ENCODE data around the gene CHRNB2.
"Not testable (repeated sequence)": the region's sequence is repeated elsewhere in the genome, so short reads cannot be mapped to it uniquely, and the experiment has no call there.

Gene CHRNB2, protein sequence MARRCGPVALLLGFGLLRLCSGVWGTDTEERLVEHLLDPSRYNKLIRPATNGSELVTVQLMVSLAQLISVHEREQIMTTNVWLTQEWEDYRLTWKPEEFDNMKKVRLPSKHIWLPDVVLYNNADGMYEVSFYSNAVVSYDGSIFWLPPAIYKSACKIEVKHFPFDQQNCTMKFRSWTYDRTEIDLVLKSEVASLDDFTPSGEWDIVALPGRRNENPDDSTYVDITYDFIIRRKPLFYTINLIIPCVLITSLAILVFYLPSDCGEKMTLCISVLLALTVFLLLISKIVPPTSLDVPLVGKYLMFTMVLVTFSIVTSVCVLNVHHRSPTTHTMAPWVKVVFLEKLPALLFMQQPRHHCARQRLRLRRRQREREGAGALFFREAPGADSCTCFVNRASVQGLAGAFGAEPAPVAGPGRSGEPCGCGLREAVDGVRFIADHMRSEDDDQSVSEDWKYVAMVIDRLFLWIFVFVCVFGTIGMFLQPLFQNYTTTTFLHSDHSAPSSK

DNA sequence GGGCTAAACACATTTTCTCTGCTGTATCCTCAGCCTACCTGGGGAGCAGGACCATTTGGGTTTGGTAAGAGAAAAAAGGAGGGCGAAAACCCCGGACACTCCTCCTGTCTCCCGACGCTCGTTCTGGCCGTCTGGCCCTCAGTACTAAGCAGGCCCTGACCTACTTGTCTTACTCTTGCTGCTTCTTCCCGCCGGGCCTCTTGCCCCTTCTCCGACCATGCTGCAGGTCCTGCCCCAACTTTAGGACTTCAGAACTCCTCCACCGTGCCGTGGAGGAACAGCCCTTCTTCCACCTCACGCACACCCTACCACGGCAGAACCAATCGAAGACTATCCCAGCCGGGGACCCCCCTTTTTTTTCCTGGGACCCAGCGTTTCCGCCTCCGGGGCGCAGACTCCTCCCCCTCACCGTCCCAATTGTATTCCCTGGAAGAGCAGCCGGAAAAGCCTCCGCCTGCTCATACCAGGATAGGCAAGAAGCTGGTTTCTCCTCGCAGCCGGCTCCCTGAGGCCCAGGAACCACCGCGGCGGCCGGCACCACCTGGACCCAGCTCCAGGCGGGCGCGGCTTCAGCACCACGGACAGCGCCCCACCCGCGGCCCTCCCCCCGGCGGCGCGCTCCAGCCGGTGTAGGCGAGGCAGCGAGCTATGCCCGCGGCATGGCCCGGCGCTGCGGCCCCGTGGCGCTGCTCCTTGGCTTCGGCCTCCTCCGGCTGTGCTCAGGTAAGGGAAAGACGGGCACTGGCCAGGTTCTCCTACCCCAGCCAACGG, at the start of gene CHRNB2:
TSS of gene CHRNB2 (plus strand) at position 393 of the 771 bp plus-strand sequence. CDS start at position 660, 267 bp downstream.
- DNase-seq = peak in 1 of 2 experiments; percentile 43

DNA sequence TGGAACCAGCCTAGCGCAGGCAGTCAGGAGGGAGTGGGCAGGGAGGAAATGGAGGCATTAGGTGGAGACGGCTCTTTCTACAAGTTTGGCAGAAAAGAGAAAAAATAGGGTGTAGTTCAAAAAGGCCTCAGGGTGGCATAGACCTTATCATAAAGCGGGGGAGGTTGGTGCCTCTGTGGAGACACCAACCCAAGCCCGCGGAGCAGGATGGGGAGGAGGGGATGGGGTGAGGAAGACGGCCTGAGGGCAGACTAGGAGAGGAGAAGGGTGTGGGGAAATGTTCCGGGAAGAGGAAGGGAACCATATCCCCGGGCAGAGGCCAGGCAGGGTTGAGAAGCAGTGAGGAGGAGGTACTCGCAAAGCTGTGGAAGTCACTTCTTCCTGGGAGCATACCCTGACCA, 48.0 kb upstream of the CHRNB2 start:
- DNase-seq = no peak

DNA sequence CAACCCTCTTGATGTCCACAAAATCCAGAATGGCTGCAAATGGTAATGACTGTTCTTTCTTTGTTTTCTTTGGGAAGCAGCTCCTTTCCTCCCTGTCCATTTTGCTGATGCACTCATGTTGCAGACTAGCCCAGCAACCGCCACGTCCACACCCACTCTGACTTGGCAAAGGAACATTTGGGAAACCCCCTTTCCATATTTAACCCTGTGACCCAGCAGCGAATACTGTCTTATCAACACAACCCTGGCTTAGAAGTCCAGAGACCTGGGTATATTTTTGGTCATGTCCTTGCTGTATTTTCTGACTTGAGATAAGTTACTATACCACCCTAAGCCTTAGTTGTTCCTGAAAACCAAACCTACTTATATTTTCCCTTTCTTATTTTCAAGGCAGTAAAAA, 47.2 kb upstream of the CHRNB2 start:
- no peak for DNase-seq

DNA sequence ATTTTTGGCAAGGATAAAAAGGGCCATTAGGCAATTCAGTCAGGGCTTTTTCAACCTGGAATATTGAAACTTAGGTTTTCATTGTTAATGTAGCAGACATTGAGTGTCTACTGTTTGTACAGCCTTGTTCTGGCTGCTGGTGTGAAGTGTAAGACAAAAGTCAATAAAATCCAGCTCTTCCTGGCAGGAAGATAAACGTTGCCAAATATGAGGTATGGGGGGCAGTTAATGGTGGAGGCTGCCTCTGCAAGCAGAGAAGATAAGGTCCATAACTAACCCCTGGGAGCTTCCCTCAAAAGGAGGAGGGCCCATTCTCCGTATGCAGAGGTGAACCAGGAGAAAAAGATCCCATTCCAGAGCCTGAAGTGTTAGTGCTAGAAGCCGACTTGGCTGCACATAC, 45.9 kb upstream of the CHRNB2 start:
- DNase-seq = no peak

DNA sequence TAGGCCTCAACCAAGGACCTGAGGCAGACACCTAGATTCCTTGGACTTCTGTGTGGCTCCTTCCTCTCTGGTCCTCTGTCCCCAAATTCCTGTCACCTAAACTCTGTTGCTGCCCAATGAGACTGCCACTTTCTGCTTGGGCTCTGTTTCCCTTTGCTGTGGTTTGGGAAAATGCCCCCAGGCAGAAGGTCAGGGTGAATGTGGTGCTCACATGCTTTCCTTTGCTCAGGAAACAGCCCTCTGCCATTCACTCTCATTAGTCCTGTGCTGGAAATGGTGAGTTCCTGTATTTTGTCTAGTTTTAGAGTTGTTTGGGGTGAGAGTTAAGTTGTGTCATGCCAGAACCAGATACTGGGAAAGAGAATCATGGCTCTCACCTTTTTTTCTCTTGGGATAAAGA, 42.7 kb upstream of the CHRNB2 start:
- no peak for DNase-seq

DNA sequence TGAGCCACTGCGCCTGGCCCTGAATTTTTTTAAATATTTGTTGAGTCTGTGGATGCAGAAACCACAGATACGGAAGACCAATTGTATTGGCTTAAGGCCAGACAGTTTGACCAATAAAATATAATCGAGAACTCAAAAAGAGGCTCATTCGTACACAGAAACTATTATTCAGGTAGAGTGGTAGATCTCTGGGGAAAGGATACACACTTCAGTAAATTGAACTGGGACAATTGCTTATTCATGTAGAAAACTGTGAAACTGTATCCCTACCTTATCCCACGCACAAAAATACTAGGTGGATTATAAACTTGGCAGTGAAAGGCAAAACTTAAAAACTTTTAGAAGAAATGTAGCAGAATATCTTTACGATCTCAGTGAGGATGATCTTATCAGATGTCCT, 40.4 kb upstream of the CHRNB2 start:
- no peak for DNase-seq

DNA sequence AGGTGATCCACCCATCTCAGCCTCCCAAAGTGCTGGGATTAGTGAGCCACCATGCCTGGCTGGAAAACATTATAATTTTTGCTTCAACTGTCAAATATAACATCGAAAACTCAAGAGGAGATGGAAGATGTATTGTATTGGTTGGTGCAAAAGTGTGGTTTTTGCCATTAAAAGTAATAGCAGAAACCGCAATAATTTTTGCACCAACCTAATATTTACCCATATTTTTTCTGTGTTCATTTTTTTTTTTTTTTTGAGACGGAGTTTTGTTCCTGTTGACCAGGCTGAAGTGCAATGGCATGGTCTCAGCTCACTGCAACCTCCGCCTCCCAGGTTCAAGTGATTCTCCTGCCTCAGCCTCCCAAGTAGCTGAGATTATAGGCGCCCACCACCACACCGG, 38.3 kb upstream of the CHRNB2 start:
- DNase-seq = no peak

DNA sequence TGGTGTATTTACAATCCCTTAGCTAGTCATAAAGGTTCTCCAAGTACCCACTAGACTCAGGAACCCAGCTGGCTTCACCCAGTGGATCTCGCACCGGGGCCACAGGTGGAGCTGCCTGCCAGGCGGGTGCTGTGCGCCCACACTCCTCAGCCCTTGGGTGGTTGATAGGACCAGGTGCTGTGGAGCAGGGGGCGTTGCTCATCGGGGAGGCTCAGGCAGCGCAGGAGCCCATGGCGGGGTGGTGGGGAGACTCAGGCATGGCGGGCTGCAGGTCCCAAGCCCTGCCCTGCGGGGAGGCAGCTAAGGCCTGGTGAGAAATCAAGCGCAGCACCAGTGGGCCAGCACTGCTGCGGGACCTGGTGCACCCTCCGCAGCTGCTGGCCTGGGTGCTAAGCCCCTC, 35.6 kb upstream of the CHRNB2 start:
- not testable (repeated sequence) for DNase-seq

DNA sequence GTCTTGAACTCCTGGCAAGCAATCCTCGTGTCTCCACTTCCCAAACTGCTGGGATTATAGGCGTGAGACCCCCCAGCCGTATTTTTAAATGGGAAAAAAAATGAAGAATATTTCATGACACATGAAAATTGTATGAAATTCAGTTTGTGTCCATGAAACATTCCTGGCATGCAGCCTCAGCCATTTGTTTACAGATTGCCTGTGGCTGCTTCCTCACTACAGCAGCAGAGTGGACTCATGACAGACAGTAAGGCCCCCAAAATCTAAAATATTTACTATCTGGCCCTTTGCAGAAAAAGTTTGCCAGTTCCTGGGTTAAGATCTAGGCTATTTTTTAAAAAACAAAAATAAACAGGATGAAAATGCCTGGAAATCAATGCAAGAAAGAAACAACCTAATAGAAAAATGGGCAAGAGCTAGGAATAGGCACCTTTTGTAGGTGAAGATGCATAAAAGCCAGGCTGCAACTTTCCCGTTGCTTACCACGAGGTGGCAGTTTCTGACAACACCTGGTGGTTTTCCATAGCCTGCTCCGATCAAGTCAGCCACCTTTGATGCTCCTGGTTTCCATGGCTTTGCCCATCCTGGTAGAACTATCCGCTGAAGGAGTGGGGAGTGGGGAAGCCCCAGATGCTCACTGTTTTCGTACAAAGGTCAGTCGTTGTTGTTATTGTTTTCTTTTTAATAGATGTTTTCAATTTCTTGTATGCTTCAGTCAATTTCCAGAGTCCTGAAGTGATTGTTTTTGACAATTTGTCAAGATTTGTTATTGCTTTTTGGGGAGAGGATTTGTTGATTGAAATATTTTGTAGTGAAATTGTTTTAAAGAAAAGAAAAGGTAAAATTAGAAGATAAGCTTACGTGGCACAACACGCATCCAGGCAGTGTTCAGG, 33.4 kb upstream of the CHRNB2 start:
- no peak for DNase-seq

DNA sequence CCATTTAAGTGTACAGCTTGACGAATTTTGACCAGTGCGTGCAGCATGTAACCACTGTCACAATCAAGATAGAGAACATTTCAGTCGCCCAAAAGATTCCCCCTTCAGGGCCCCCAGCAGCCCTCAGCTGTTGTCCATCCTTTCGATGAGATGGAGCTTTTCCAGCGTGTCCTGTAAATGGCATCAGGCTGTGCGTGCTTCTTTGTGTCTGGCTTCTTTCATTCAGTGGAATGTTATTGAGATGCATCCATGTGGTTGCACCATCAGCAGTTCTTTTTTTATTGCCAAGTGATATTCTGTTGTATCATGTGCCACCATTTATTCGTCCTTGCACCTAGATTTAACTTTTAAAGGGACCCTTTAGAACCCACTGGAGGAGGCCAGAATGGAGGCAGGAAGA, 31.0 kb upstream of the CHRNB2 start:
- no peak for DNase-seq

DNA sequence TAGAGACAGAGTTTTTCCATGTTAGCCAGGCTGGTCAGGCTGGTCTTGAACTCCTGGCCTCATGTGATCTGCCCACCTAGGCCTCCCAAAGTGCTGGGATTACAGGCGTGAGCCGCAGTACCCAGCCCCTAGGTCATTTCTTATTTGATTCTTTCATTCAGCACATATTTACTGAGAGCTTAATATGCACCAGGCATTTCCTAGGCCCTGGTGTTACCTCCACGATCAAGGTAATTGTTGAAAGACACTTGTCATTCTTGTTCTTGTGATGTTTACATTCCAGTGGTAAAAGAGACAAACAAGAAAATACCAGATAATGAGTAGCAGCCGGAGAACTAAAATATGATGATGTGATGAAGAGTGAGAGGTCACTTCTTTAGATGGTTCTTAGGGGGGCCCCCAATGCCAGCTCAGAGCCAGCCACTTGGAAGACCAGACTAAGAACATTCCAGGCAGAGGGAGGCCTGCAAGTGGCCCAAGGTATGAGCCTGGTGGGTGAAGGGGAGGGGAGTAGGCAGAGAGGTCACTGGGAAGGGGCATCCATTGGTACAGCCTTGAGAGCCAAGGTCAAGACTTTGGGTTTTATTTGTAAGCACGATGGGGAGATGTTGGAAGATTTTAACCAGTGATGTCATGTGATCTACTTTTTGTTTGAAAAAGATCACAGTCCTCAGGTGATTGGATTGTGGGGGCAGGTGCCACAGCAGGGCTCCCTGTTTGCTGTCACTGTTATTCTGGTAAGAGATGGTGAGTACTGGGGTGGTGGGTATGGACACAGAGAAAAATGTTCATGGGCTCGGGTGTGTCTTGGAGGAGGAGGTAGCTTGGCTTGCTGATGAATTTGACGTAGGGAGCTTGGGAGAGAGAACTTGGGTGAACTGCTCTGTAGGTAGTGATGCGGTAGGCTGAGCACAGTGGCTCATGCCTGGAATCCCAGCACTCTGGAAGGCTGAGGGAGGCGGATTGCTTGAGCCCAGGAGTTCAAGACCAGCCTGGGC, 27.8 kb upstream of the CHRNB2 start:
- DNase-seq = no peak

DNA sequence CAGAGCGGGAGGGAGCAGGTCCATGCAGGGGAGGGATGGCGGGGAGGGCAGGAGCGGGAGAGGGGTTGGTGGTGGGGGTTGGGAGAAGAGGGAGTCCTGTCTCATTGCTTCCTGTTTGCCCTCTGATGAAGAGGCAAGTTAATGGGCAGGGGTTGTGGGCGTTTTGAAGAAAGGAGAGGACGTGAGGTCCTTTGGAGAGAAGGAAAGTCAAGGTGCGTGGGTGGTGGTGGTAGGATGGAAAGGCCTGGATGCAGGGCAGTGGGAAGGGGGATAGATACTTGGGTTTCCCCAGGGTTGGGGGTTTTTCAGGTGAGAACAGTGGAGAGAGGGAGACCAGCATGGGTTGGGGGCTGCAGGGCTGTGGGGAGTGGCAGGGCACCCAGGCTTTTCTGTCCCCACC, 26.3 kb upstream of the CHRNB2 start:
- DNase-seq = no peak

DNA sequence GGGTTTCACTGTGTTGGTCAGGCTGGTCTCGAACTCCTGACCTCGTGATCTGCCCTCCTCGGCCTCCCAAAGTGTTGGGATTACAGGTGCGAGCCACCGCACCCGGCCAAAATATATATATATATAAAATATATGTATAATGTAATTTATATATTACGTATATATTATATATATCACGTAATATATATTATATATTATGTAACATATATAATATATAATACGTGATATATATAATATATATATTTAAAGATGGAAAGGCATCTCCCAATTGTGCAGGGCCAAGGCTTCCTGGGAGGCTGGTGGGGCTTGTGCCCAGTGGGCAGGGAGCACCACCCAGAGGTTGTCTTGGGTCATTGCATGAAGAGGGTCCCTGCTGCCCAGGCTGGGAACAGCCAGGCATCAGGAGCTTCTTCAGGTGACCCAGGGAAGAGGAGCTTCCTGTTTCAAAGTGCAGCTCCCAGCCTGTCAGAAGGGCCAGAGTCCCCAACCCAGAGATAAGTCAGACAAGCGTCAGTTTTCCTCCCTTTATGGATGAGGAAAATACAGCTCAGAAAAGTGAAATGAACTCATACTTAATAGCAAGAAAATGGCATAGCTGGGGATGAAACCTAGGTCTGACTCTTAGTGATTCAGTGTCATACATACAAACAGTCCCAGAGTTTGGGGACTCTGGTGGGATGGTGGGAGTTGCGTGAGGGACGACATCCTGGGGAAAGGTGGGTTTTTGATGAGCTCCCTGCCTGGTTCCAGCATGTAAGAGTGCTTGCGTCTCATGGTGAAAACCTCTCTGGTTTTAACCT, 21.1 kb upstream of the CHRNB2 start:
- DNase-seq = no peak

DNA sequence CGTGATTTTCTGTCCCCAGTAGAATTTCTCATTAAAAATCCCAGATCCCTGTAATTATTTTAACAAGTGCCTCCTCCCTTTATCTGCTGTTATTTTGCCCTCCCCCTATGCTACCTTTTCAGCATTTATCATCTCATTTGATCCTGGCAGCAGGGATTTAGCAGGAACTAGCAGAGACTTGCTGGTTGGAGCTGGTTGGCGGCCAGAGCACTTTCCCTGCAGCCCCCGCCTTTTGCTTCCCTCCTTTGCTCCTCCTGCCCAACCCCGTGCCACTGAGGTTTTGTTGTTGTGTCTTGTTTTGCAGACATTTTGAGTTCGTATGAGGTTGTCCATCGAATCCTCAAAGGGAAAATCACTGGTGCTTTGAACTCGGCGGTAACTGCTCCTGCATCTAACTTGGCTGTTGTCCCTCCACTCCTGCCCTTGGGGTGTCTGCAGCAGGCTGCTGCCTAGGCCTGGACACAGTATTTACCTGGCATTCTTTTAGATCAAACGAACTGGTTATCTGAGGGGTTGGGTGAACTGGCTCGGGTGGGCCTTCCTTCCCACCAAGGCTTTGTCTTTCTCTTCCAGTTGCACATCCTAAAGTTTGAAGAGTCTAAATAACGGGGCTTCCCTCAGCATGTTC, 20.4 kb upstream of the CHRNB2 start:
- DNase-seq = no peak

DNA sequence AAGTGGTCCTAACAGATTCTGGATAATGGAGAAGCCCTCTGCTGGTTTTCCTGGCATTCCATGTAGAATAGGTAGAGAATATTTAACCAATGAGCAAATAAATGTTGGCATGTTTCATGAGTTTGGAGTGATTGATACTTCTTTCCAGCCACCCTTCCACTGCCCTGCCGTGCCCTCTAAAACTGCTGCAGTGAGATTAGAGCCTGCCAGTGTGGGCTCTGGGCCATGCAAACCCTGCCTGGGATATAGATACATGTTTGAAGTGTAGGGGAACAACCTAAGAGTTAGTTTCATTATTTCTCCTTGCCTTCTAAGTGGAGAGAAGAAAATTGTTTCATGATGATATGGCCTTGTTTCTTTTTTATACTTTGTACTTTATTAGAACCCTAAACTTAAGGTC, 19.6 kb upstream of the CHRNB2 start:
- no peak for DNase-seq

DNA sequence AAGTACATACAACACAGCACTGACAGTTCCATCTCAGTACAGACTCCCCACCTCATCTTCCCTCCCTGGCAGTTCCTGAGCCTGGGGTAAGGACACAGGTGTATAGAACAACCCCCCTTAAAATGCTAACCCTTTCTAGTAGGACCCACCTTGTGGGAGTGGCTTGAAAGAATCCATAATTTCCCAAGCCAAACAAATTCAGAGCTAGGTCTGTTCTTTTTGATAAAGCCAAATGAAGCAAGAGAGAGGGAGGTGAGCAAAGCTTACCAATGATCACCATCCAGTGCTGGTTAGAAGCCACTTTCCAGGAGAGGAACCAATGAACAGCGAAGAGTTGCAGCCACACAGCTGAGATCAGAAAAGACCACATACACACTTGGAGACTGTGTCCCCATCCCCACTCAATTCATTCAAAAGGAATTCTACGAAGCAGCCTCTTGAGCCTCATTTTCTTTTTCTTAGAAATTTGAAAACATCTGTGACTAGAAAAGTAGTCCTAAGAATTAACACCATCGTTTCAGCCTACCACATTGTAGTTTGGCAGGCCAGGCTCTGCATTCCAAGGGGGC, 18.3 kb upstream of the CHRNB2 start:
- no peak for DNase-seq

DNA sequence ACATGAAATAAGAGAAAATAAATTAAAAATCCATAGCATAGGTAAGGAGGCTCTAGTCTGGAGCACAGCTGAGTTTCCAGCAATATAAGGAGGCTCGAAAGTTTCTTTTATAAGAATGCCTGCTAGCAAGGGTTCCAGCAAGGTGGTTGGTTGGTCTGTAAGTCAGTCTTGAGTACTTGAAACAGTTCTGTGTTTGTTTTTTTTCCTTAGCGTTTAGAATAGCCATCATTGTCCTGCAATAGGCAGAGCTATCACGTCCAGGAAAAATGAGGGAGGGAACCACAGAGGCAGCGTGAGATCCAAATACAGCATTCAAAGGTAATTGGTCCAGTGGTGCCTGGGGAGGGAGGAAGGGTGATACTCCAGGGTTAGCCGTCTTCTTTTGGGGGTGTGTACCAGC, 17.5 kb upstream of the CHRNB2 start:
- no peak for DNase-seq

DNA sequence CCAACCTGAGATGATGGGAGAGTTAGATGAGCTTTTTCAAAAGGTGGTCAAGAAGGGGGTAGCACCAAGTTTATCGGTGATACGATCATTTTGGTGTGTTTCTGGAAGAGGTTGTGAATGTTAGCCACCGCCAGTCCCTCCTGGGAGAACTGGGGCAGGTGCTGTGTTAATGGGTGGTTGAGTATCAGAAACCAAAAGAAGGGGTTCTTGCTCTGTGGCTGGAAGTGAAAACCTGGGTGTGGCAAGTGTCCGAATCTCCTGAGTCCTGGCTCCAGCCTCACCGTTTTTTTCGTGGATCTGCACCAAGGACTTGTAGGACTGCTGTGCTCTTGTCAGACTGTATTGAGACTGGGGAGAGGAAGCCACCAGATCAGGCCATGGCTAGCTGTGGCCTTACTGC, 16.9 kb upstream of the CHRNB2 start:
- no peak for DNase-seq

DNA sequence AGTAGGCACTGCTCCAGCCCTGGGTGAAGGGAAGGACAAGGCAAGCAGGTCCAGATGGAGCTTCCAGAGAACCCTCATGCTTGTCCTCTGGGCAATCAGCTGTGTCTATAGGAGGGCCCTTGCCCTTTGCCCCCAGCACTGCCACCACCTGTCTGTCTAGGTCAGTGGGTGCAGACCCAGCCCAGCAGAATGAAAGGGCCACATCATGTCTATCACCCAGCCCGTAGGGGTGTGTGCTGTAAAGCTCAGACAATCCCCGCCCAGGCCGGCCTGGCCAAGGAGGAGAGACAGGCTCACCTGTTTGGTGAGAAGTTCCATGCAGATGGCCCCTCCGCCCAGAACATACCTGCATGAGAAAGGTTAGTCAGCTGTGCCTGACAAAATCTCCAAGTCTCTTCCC, 16.1 kb upstream of the CHRNB2 start:
- DNase-seq = no peak

DNA sequence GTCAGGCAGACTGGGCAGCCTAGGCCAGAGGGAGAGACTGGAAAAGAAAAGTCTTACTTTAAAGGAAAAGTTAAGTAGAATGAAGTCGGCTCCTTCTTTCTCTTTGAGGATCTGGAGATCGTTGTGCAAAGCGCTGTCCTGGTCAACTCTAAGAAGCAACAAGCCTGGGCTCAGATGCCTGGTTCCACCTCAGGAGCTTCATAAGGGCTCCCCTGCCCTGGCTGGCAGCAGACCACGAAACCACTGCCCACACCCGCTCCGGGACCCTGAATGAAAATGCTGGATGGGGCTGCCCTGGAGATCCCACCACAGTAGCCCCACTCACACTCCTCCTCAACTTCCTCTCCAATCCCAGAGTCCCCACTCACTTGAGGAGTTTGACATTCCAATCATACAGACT, 15.5 kb upstream of the CHRNB2 start:
- DNase-seq = no peak

Data from cerebellar nuclear complex (tissue), 1 donor.